Gastrocnemius medialis (tissue), 4 donors: ENCODE results near the gene DMXL1. TPM values are rescaled to one million over a fixed set of nuclear protein-coding genes. Genes with fewer than 3 reads are reported as not detected.

ENCODE experiments used
- microRNA-seq, 2 donors: library from miRNA; unstranded; fragments of <30 nt; microRNA quantifications; one replicate each; pipeline ENCODE4, GENCODE V29; 2016; ENCODE audit warnings: borderline replicate concordance in 2 of 2
- total RNA-seq, 4 donors: library from RNA; depleted of rRNA; stranded (reverse); fragments of >200 nt; gene quantifications; one replicate each; pipeline versions ENCODE4 v1.1.0 to v1.2.3, GENCODE V29; 2016

Gene DMXL1
- total RNA-seq, 4 donors from 2014 or later = 17.8 to 31.1 (median 24.3) TPM

Small RNA genes within 50 kb of the gene (microRNA-seq; reads per million reads assigned to microRNA genes)
- gene MIR5706 = 0 reads per million in 2 donors

Other genes starting within 250 kb of the DMXL1 start
- 10 to 100 TPM in 1 of 4 donors, 1 to 10 TPM in 3; 2.5 to 19.2 (median 8.0) TPM for gene DTWD2, start 82.5 kb upstream of the DMXL1 start, total RNA-seq